GM19372 (cell line): ENCODE results near the gene EARS2.
"Not testable (repeated sequence)": the region's sequence is repeated elsewhere in the genome, so short reads cannot be mapped to it uniquely, and the experiment has no call there.

Experiments used
- ATAC-seq: cut with Tn5 transposase; IDR thresholded peaks from one replicate; pipeline ENCODE4 v1.9.1; 2021; ENCODE audit warnings: mild to moderate bottlenecking, low read depth, moderate library complexity; ENCODE audit not compliant: unreplicated experiment

EARS2 gene

DNA sequence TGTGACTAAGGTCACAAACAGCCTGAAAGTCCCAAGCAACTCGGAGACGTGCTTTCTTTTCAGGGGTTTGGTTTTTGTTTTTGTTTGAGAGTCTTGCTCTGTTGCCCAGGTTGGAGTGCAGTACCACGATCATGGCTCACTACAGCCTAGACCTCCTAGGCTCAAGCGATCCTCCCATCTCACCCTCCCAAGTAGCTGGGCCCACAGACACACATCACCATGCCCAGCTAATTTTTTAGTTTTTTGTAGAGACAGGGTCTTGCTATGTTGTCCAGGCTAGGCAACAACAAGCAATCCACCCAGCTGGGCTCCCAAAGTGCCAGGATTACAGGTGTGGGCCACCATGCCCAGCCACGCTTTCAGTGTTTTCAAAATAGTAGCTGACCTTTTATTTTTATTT lies 27.1 kb downstream of the EARS2 start:
- no peak for ATAC-seq

DNA sequence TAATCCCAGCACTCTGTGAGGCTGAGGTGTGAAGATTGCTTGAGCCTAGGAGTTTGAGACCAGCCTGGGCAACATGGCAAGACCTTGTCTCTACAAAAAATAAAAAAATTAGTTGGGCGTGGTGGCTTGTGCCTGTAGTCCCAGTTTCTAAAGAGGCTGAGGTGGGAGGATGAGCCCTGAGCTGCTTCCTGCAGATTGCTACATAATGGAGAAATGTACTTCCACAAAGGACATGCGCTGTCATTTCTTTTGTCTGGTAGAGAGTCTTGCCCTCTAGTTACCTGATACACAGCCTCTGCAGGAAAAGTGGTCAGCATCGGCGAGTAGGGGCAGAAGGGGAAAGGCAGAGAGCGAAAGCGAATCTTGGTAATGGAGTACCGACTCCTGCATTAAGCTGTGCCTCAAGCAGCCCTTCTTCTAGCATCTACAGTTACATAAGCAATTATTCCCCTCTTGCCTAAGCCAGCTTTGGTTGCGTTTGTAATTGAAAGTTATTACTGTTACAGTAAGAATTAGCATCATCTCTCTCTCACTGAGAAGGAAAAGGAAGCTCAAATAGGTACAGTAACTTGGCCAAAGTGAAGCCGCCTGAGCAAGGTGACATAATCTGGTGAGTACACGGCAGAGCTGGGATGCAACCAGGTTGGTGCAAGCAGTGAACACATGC lies 28.4 kb downstream of the EARS2 start:
- no peak for ATAC-seq

DNA sequence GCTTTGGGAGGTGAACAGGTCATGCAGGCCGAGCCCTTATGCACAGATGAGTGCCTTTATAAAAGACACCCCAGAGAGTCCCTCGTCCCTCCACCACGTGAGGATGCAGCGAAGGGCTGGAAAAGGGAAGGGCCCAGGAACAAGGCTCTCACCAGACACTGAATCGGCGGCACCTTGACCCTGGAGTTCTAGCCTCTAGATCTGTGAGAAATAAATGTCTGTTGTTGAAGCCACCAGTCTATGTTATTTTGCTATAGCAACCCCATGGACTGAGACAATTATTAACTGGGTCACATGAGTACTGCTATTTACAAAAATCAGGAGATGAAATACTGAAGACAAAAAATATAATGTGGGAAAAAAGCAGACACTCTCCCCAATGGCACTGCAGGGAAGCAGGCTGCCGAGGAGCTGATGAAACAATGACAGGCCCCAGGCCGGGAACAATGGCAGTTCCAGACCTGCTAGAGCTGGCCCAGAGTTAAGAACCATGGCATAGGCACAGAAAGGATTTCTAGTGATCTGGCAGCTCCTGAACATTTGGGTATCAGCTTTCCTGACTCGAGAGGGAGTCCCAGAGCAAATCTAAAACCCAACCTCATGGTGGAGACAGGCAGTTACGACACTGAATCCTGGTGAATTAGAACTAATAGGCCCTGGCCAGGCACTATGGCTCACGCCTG lies 29.0 kb downstream of the EARS2 start:
- no peak for ATAC-seq

DNA sequence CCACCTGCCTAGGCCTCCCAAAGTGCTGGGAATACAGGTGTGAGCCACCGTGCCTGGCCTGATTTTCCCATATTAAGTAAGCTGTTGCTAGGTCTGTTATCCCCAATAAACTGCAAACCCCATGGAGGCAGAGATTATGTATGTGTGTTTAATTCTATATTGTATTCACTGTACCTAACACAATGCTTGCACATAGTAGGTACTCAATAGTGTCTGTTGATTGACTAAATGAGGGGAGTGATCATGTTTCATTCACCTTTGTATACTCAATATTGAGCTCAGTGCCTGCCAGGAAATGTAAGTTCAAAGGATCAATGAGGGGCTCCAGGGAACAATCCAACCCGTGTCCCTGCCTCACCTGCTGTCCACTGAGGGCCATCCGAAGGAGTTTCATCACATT lies 32.3 kb downstream of the EARS2 start:
- ATAC-seq = no peak

DNA sequence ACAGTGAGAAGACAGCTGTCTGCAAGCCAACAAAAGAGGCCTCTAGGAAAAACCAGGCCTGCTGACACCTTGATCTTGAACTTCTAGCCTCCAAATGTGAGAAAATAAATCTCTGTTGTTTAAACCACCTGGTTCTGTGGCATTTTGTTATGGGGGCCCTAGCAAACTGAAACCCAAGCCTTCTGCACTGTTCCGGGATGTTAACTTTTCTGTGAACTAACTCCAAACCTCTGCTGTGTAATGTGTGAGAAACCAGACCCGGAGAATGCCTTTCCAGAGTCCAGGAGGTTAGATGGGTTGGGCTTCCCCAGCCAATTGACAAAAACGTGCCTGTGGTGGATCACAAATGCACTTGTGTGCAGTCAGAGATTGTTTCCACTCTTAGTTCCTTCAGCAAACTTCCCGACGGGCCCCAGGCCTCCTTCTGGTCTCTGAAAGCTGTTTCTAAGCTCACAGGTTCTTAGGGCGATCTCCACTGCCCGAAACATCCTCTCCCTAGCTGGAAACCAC lies 33.2 kb downstream of the EARS2 start:
- no peak for ATAC-seq

DNA sequence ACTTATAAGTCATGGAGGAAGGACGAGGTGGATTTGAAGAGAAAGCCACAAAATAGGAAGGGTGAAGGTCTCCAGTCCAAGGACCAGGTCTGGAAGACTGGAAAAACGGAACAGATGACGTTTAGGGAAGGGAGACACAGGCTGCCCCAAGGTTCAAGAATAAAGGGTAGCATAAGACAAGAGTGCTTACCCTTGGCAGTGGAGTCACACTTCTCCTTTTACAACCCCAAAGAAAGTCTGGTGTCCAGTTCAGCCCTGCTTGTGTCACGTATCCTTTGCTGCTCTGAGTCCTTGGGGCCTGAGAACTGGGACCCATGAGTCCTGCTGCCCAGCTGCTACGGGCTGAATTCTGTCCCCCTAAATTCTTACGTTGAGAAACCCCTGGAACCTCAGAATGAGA lies 33.8 kb downstream of the EARS2 start:
- no peak for ATAC-seq

DNA sequence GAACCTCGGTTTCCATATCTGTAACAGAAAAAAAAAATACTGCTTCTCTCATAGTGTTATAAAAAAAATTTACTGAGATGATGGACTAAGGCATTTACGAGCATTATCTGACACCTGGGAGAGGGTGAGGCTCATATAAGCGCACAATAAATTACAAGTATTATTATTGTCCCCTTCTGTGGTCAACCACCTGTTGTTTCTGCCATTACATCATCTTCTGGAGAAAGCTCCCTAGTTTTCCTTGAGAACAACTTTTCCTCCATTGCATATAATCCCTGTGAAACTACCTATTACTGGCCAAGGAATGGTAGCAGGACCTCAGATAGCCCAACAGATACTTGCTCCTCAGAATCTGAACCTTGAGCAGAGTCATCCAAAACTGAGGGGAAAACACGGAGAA lies 35.2 kb downstream of the EARS2 start:
- ATAC-seq = no peak

DNA sequence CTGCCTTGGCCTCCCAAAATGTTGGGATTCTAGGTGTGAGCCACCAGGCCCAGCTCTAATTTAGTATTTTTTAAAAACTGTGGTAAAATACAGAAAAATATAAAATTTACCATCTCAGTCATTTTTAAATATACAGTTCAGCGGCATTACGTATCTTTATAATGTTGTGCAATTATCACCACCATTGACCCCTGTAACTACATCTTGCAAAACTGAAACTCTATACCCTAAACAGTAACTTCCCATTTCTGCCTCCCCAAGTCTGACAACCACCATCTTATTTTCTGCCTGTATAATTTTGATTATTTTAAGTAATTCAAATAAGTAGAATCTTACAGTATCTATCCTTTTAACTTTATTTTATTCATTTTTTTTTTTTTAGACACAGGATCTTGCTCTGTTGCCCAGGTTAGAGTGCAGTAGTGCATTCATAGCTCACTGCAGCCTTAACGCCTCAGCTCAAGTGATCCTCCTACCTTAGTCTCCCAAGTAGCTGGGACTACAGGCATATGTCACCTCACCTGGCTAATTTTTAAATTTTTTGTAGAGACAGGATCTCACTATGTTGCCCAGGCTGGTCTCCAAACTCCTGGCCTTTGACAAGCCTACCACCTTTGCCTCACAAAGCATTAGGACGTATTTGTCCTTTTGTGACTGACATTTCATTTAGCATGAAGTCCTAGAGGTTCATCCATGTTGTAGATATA lies 36.0 kb downstream of the EARS2 start:
- no peak for ATAC-seq

DNA sequence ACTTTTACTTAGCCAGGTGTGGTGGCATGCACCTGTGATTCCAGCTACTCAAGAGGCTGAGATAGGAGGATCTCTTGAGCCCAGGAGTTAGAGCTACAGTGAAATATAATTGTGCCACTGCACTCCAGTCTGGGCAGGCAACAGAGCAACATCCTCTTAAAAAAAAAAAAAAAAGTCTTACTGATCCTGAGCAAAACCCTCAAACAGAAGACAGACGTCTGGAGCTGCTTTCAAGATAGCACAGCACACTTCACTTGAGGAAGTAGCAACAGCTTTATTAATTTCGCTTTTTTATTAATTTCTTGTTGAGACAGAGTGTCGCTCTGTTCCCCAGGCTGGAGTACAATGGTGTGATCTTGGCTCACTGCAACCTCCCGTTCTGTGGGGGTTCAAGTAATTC lies 36.6 kb downstream of the EARS2 start:
- ATAC-seq = no peak

DNA sequence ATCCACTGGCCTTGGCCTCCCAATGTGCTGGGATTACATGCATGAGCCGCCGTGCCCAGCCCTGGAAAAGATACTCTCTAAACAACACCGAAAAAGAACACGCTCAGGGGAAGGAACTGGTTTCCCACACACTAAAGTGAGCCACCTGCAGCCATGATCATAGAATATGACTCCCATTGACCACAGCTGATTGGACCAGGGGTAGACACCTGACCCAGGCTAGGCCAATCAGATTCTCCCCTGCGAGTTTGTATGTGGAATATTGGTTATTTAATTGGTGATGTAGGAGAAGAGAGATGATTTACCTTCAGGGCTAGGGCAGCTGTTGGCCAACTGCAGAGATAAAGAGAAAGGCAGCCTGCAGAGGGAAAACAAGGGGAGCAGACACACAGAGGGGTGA lies 37.9 kb downstream of the EARS2 start:
- no peak for ATAC-seq

DNA sequence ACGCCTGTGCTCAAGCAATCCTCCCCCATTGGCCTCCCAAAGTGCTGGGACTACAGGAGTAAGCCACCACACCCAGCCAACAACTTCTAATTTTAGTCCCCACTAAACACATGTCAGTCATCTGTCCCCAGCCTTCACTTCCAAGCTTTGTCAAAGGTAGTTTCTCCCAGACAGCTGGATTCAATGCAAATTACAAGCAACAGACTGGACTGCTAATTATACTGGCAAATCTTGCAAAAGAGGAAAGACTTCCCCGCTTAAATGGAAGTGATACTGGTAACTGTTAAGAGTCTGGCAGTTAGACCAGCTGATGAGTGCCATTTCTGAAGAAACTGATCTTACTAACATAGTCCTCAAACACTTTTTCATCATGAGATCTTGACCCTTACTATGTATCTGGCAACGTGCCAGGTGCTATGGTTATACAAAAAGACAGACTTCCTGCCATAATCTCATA lies 38.7 kb downstream of the EARS2 start:
- no peak for ATAC-seq

DNA sequence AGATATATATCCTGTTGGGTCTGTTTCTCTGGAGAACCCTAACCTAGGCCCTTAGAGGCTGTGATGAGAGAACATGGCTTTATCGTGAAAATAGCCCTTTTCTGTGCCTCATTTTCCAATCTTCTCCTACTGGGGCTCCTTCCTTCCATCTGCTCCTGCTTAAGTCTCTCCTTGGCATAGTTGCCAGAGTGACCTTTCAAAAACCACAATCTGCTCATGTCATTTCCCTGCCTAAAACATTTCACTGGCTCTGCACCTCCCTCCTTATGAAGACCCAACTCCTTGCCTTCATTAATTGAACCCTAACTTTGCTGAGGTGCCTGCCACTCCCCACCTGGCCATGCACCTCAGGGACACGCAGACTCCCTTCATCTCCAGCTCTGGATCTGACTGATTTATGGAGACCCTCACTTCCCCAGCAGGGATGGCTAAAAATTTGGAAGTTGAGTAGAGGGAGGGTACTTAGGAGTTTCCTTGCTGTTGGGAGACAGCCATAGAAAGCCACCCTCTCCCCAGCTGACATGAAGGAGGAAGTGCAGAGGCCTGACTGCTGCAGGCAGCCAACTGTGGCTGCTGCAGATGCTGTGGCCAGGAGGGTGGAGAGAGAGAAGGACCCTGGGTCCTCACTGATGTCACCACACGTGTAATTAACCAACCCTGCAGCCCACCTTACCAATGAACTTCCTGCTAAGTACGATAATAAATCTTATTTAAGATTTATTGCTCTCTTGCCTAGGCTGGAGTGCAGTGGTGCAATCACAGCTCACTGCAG lies 40.6 kb downstream of the EARS2 start:
- ATAC-seq = no peak

DNA sequence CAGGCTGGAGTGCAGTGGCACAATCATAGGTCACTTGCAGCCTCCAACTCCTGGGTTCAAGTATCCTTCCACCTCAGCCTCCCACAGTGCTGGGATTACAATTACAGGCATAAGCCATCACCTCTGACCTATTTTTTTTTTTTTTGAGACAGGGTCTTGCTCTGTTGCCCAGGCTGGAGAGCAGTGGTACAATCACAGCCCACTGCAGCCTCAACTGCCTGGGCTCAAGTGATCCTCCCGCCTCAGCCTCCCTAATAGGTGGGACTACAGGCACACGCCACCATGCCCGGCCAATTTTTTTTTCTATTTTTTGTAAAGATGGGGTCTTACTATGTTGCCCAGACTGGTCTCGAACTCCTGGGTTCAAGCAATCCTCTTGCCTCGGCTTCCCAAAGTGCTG lies 41.3 kb downstream of the EARS2 start:
- no peak for ATAC-seq

DNA sequence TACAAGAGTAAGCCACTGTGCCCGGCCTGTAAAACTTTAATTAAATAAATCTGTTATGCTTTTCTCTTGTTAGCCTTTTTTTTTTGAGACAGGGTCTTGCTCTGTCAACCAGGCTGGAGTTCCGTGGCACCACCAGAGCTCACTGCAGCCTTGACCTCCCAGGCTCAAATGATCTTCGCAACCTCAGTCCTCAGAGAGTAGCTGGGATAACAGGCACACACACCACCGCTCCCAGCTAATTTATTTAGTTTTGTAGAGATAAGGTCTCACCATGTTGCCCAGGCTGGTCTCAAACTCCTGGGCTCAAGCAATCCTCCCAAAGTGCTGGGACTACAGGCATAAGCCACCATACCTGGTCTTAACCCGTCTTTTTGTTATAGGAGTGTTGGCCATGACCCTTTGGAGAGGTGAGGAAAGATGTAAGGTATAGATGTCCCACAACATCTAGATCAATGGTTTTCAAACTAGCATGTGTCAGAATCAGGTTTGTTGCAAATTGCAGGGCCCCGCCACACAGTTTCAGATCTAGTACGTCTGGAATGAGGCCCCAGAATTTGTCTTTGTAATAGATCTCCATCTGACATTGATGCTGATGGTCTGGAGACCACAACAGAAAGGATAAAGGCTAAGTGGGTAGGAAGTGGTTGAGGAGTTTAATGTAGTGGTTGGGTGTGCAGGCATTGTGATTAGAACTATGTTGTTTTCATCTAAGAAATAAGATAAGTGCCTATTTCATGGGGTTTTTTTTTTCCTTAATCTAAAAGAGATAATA lies 42.6 kb downstream of the EARS2 start:
- ATAC-seq = no peak

DNA sequence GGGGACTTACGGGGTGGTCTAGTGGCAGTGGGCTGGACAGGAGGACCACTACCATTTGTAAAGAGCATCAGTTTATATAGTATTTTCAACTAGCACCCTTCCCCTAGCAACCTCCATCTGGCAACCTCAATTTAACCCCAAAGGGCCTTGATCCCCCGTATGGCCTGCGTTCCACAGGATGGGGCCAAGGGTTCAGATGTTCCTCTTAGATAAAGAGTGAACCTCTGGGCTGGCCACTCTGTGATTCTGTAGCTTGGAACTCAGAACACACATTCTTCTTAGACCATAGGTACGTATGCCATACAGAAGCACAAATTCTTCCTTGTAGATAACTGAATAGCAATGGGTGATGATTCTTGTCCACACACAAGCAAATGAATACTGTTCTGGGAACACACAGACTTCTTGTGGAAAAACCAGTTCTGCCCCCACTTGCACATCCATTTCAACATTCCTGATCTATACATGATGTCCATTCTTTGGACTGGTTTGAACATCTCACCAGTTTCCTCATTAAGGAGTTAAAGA lies 44.9 kb downstream of the EARS2 start:
- ATAC-seq = no peak

DNA sequence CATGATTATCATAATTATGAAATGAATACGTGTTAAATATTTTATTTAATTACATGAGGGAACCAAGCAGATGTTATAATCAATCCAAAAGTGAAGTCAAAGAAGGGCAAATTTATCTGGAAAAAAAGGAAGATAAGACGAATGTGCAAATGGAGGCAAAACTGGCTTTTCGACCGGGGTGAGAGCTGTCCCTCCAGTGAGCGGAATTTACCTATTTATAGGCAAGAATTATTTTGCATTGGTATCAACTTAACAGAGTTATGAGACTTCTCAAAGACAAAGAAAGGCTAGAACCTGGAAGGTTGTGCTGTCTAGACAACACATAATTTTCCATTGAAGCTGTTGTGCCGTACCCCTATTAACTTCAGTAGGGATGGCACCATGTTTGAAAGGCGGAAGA lies 45.4 kb downstream of the EARS2 start:
- ATAC-seq = no peak

DNA sequence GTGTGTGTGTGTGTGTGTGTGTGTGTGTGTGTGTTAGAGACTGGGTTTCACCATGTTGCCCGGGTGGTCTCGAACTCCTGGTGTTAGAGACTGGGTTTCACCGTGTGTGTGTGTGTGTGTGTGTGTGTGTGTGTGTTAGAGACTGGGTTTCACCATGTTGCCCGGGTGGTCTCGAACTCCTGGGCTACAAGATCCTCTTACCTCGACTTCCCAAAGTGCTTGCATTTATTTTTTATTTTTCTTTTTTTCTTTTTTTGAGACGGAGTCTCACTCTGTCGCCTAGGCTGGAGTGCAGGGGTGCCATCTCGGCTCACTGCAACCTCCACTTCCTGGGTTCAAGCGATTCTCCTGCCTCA lies 46.3 kb downstream of the EARS2 start:
- not testable (repeated sequence) for ATAC-seq

DNA sequence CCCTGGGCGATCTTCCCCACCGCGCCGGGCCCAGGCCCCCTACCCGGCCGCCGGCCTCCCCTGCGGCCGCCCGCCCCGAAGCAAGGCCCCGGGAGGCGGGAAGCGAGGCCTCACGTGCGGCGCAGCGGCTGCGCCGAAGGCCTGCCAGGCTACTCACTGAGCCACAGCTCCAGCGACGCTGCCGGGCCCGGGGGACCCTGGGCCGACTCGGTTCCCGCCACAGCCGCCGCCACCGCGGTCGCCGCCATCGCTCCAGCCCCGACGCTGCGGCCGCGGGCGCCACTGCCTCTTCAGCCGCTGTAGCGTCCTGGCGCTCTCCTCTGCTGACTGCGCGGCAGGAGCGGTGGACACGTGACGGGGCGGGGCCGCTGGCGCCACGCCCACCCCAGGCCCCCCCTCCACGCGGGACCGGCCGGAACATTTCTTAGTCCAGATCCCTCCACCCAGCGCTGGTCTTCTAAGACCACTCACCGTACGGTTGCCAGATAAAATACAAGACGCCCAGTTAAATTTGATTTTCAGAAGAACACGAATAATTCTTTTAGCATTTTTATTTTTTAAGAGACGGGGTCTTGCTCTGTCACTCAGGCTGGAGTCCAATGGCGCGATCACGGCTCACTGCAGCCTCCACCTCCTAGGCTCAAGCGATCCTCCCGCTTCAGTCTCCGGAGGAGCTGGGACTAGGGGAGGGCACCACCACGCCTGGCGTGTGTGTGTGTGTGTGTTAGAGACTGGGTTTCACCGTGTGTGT lies 46.8 kb downstream of the EARS2 start, which contains the start of gene GGA2:
TSS of gene GGA2 (minus strand) at position 331 of the 751 bp plus-strand sequence. CDS start at position 248, 83 bp downstream.
- peak; percentile 70 for ATAC-seq

DNA sequence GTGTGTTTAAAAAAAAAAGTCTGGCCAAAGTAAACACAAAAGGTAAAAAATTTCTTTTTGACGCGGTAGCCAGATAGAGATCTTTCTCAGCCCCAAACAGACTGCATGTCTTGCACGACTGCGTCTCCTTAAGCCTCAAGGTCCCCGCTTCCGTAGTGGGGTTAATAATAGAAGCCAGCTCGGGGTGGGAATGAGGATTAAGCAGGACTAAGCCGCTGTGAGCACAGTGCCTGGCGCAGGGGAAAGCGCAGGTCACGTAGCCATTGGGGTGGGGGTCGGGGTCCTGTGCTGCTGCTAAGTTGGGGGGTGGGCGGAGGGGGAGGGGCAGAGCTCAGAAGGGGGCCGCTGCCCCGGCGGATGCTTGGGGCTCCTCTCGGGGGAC lies 47.4 kb downstream of the EARS2 start:
- peak; percentile 3 for ATAC-seq
